ENCODE results near the gene ERC2.

GRCh38 chr3:55601366-55602080 is 866.7 kb downstream of the ERC2 start:
- TF ChIP-seq REST (IDR thresholded peaks at IDR 0.05; ENCODE audit: low read depth) (no peak), CREB1 (IDR thresholded peaks at IDR 0.05; ENCODE audit: low read depth) (no peak), NFIC (IDR thresholded peaks at IDR 0.05) (no peak), EP300 (IDR thresholded peaks at IDR 0.05; ENCODE audit: borderline replicate concordance) (no peak), MAX (IDR thresholded peaks at IDR 0.05) (no peak), YY1 (IDR thresholded peaks at IDR 0.05; ENCODE audit: low read depth) (no peak), TAF1 (IDR thresholded peaks at IDR 0.05; ENCODE audit: low read depth) (no peak), TCF12 (IDR thresholded peaks at IDR 0.05; ENCODE audit: low read depth) (no peak), RAD21 (IDR thresholded peaks at IDR 0.05; ENCODE audit: low read depth) (no peak)

Data from Ishikawa (cell line).